Measurements from ENCODE around the gene KDM8. TPM values are rescaled to one million over a fixed set of nuclear protein-coding genes. Genes with fewer than 3 reads are reported as not detected.

Gene KDM8
- total RNA-seq, 1 donor from 2014 or later, result 15.6 TPM

GRCh38 chr16:27232901-27233625 is 29.7 kb downstream of the KDM8 start:
- Mint-ChIP-seq H3K4me1 (peaks cover 21% of the 10 kb centered on the region), H3K36me3 (ENCODE audit: low read depth) (no peaks in the 10 kb centered on the region), H3K9me3 (no peaks in the 10 kb centered on the region), H3K27ac (ENCODE audit: unreplicated experiment) (no peak overlapping the region), H3K4me3 (no peak overlapping the region), H3K27me3 (ENCODE audit: low read depth) (no peaks in the 10 kb centered on the region)
- TF ChIP-seq CTCF (conservative IDR thresholded peaks at IDR 0.05), result no peak
- DNase-seq (ENCODE audit: low read depth, low spot score), result no peak

GRCh38 chr16:27233731-27234130 is 30.4 kb downstream of the KDM8 start:
- Mint-ChIP-seq H3K27ac (ENCODE audit: unreplicated experiment) (no peak overlapping the region), H3K27me3 (ENCODE audit: low read depth) (no peaks in the 10 kb centered on the region), H3K4me3 (no peak overlapping the region), H3K36me3 (ENCODE audit: low read depth) (no peaks in the 10 kb centered on the region), H3K4me1 (peaks cover 25% of the 10 kb centered on the region), H3K9me3 (no peaks in the 10 kb centered on the region)
- no peak for TF ChIP-seq CTCF (conservative IDR thresholded peaks at IDR 0.05)
- DNase-seq (ENCODE audit: low read depth, low spot score), result no peak

- peaks cover 25% of the 10 kb centered on the region for H3K4me1 Mint-ChIP-seq
- H3K27ac Mint-ChIP-seq (ENCODE audit: unreplicated experiment), result no peak overlapping the region
- no peak for TF ChIP-seq CTCF (conservative IDR thresholded peaks at IDR 0.05)
- DNase-seq (ENCODE audit: low read depth, low spot score), result no peak
- H3K27me3 Mint-ChIP-seq (ENCODE audit: low read depth), result no peaks in the 10 kb centered on the region
- H3K9me3 Mint-ChIP-seq, result no peaks in the 10 kb centered on the region
- H3K36me3 Mint-ChIP-seq (ENCODE audit: low read depth), result no peaks in the 10 kb centered on the region
- H3K4me3 Mint-ChIP-seq, result no peak overlapping the region
Observed at GRCh38 chr16:27234171-27234570, 30.8 kb downstream of the KDM8 start.

GRCh38 chr16:27234603-27235002 is 31.3 kb downstream of the KDM8 start:
- no peak for TF ChIP-seq CTCF (conservative IDR thresholded peaks at IDR 0.05)
- peaks cover 25% of the 10 kb centered on the region for H3K4me1 Mint-ChIP-seq
- DNase-seq (ENCODE audit: low read depth, low spot score), result no peak
- H3K36me3 Mint-ChIP-seq (ENCODE audit: low read depth), result no peaks in the 10 kb centered on the region
- no peak overlapping the region for H3K27ac Mint-ChIP-seq (ENCODE audit: unreplicated experiment)
- H3K9me3 Mint-ChIP-seq, result no peaks in the 10 kb centered on the region
- H3K27me3 Mint-ChIP-seq (ENCODE audit: low read depth), result no peaks in the 10 kb centered on the region
- H3K4me3 Mint-ChIP-seq, result no peak overlapping the region

- no peaks in the 10 kb centered on the region for H3K36me3 Mint-ChIP-seq (ENCODE audit: low read depth)
- peak; percentile 87 for TF ChIP-seq CTCF (conservative IDR thresholded peaks at IDR 0.05)
- H3K4me1 Mint-ChIP-seq, result peaks cover 25% of the 10 kb centered on the region
- peak; percentile 30 for DNase-seq (ENCODE audit: low read depth, low spot score)
- H3K27me3 Mint-ChIP-seq (ENCODE audit: low read depth), result no peaks in the 10 kb centered on the region
- no peak overlapping the region for H3K4me3 Mint-ChIP-seq
- no peak overlapping the region for H3K27ac Mint-ChIP-seq (ENCODE audit: unreplicated experiment)
- H3K9me3 Mint-ChIP-seq, result no peaks in the 10 kb centered on the region
Observed at GRCh38 chr16:27235055-27235937, 32.0 kb downstream of the KDM8 start.
